Activated naive CD4-positive, alpha-beta T cell treated with anti-CD3 and anti-CD28 coated beads, Interleukin-2, amount 10 ng/mL, durations not matched to agents 7 days and 5 days (primary cell): ENCODE results near the gene CHTF18.
"Not testable (repeated sequence)": the region's sequence is repeated elsewhere in the genome, so short reads cannot be mapped to it uniquely, and the experiment has no call there.

Experiments
- CTCF ChIA-PET: fragments of 350-600 bp; sonication (Branson Sonifier 250); formaldehyde crosslinking; loops from one replicate; lab custom pipeline; 2021; ENCODE audit warnings: antibody characterized with exemption; lab: Charles Lee
- DNase-seq: peaks from one replicate; pipeline ENCODE4 v3.0.0-alpha.2; 2020
- H3K27ac Mint-ChIP-seq: one replicate; pipeline ENCODE4 v1.8.0; 2021; ENCODE audit warnings: mild to moderate bottlenecking, moderate library complexity, mixed read lengths
- H3K27me3 Mint-ChIP-seq: one replicate; pipeline ENCODE4 v1.8.0; 2021; ENCODE audit warnings: mild to moderate bottlenecking, mixed read lengths
- H3K36me3 Mint-ChIP-seq: one replicate; pipeline ENCODE4 v1.8.0; 2021; ENCODE audit warnings: mixed read lengths
- H3K4me1 Mint-ChIP-seq: one replicate; pipeline ENCODE4 v1.8.0; 2021; ENCODE audit warnings: mixed read lengths
- H3K4me3 Mint-ChIP-seq: one replicate; pipeline ENCODE4 v1.8.0; 2021; ENCODE audit warnings: mild to moderate bottlenecking, moderate library complexity, mixed read lengths
- H3K9me3 Mint-ChIP-seq: one replicate; pipeline ENCODE4 v1.8.0; 2021; ENCODE audit warnings: mixed read lengths

Gene CHTF18

DNA sequence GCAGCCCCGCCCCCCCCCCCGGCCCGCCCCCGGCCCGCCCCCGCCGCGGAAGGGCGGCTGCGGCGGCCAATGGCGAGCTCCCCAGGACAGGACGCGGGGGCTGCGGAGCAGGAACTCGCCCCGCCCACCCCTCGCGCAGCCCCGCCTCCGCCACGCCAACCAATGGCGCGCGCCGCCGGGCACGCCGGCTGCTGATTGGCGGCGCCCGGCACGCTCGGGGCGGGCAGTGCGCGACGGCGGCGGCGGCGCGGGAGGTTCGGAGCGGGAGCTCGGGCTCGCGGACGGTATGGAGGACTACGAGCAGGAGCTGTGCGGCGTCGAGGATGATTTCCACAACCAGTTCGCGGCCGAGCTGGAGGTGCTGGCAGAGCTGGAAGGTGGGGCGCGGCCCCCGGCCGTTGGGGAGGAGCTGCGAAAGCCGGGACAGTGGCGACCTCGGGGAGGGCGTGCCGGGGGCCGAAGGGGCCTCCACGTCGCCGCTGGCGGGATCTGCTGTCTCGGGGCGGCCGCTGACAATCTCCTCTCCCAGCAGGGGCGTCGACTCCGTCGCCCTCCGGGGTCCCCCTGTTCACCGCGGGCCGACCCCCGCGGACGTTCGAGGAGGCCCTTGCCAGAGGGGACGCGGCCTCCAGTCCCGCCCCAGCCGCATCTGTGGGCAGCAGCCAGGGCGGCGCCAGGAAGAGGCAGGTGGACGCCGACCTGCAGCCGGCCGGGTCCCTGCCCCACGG lies at the start of gene CHTF18:
CHTF18 (plus strand) TSS at position 222 of the 728 bp plus-strand sequence; CDS start at position 287, 65 bp downstream.
- Mint-ChIP-seq H3K27me3 (no peaks in the 10 kb centered on the region), H3K9me3 (no peaks in the 10 kb centered on the region), H3K4me3 (peak within 1 kb of the TSS; percentile 87), H3K27ac (peak within 1 kb of the TSS; percentile 82), H3K4me1 (peaks cover 14% of the 10 kb centered on the region), H3K36me3 (peaks cover 13% of the 10 kb centered on the region)
- CTCF ChIA-PET: no interaction called here
- DNase-seq: peak; percentile 93

DNA sequence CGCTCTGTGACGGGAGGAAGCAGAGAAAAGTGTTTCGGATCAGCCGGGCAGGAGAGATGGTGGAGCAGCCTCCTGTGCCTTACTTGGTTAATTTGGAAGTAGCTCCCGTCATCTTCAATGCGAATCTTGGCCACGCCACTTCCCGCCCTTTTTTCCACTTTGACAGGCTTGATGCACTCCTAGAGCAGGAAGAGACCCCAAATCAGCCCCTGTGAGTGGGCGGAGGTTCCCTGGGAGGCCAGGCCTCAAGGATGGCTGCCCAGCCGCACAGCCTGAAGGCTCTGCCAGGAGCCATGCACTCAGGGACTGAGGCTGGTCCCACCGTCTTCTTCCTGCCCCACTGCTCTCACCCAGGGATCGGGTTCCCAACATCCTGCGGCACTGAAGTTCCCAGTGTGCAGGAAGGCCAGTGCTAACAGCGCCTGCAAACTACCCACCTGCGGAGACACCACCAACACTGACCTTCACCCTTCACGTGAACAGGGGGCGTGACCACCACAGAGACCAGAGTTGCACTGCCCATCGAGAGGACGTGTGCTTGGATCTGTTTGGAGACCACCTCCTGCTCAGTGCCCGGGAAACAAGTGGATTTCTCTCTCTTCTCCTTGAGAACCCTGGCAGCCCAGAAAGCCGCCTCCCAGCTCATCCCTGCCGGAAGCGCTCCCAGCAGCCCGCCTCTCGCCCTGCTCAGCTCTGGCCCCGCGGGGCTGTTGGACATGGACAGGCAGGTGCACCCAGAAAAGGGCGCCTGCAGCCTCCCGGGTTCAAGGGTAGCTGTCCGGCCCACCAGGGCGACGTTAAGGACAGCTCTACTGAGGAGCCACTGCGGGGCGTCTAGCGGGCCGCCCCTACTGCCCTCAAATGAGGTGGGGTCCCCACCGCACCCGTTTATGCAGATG lies 48.6 kb upstream of the CHTF18 start:
- Mint-ChIP-seq H3K27me3 (no peaks in the 10 kb centered on the region), H3K27ac (peak overlapping the region; percentile 65), H3K9me3 (no peaks in the 10 kb centered on the region), H3K4me1 (peaks cover 28% of the 10 kb centered on the region), H3K4me3 (peak overlapping the region; percentile 79), H3K36me3 (peaks cover 10% of the 10 kb centered on the region)
- DNase-seq: no peak
- CTCF ChIA-PET: interaction anchor here (1.0 to 2.0 kb wide), 4 partner anchors 8 to 27 kb away, joined by 3 to 11 read pairs (median 4); no protein-coding TSS in a partner anchor

DNA sequence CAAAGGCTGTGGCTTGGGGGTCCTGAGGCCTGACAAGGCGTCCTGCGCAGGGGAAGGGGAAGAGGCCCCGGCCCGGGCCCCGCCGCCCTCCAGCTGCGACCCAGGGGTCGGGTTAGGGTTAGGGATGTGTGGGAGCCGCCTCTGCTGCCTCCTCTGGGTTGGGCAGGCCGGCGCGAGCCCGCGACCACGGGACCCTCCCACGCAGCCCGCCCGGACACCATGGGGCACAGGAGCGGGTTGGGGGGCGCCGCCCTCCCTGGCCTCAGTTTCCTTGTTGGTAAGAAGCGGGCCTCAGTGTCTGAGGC lies 48.0 kb upstream of the CHTF18 start:
- H3K27ac Mint-ChIP-seq: peak overlapping the region; percentile 65
- H3K4me3 Mint-ChIP-seq: peak overlapping the region; percentile 79
- H3K27me3 Mint-ChIP-seq: no peaks in the 10 kb centered on the region
- no peaks in the 10 kb centered on the region for H3K9me3 Mint-ChIP-seq
- CTCF ChIA-PET: interaction anchor here (1.0 to 2.0 kb wide), 5 partner anchors 8 to 28 kb away, joined by 3 to 11 read pairs (median 4); no protein-coding TSS in a partner anchor
- H3K4me1 Mint-ChIP-seq: peaks cover 24% of the 10 kb centered on the region
- H3K36me3 Mint-ChIP-seq: peaks cover 8% of the 10 kb centered on the region
- DNase-seq: peak; percentile 28

DNA sequence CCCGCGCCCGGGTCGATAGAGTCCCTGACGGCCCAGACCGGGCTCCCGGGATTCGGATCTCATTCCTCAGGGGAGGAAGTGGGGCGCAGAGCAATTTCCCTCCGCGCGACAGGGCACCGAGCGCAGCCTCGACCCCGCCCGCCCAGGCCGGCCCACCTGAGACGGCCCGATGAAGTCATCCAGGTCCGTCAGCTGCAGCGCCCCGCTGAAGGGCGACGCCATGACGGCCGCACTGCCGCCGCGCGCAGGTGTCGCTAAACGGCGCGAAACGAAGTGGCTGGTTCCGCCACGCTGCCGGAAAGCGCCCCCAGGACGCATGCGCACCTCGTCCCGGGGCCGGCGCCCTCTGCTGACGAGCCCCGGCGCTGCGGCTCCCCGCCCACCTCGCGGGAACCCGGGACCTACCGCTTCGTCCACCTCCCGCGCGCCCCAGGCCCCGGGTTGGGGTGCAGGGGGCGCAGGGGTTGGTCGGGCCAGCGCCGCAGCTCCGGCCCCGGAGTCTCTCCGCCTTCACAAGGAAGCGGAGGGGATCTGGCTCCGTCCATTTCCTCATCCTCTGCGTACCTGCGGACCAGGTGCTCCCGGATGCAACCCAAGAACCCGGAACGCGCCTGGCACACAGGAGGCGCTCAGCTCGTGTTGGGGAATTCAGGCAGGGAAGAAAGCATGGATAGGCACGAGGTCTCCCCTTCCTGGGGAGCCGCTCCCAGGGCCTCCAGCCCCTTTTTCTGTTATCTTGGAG lies 47.5 kb upstream of the CHTF18 start, which contains the start of gene CIAO3:
CIAO3 (minus strand) TSS at position 234 of the 742 bp plus-strand sequence; CDS start at position 222, 12 bp downstream.
- Mint-ChIP-seq H3K27ac (peak within 1 kb of the TSS; percentile 65), H3K4me1 (peaks cover 20% of the 10 kb centered on the region), H3K36me3 (peaks cover 8% of the 10 kb centered on the region), H3K27me3 (no peaks in the 10 kb centered on the region), H3K9me3 (no peaks in the 10 kb centered on the region), H3K4me3 (peak within 1 kb of the TSS; percentile 79)
- CTCF ChIA-PET: interaction anchor here (0.9 to 2.3 kb wide), 7 partner anchors 9 to 44 kb away, joined by 3 to 11 read pairs (median 4); no protein-coding TSS in a partner anchor
- peak; percentile 92 for DNase-seq

DNA sequence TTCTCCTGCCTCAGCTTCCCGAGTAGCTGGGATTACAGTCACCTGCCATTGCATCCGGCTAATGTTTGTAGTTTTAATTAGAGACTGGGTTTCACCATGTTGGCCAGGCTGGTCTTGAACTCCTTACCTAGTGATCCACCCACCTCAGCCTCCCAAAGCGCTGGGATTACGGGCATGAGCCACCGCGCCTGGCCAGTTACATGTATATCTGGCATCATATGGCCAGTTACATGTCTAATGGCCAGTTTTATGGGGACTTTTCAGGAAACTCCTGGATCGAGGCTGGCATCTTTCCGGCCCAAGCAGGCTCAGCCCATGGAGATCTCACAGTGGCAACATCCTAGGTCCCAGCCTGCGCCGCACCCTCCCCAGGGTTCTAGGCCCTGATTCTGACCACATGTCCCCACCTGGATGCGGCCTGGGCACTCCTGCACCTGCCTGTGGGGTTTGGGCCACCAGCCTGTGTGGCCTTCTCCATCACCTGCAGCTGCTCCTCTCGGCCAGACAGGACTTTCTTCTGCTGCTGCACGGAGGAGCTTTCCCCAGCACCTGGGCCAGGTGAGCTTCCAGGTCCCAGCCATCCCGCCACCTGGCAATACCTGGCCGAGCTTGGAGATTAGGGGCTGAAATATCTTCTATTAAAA lies 46.3 kb upstream of the CHTF18 start:
- H3K27ac Mint-ChIP-seq: no peak overlapping the region
- CTCF ChIA-PET: interaction anchor here (0.7 to 2.3 kb wide), 4 partner anchors 12 to 75 kb away, joined by 3 to 9 read pairs (median 4); partner anchors contain the start of gene RHOT2

DNA sequence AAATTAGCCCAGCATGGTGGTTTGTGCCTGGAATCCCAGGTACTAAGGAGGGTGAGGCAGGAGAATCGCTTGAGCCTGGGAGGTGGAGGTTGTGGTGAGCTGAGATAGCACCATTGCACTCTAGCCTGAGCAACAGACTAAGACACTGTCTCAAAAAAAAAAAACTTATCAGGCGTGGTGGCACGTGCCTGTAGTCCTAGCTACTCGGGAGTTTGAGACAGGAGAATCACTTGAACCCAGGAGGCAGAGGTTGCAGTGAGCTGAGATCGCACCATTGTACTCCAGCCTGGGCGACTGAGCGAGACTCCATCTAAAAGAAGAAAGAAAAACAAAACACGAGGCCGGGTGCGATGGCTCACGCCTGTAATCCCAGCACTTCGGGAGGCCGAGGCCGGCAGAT lies 45.5 kb upstream of the CHTF18 start:
- H3K4me3 Mint-ChIP-seq, H3K9me3 Mint-ChIP-seq, DNase-seq, H3K27ac Mint-ChIP-seq, H3K27me3 Mint-ChIP-seq, H3K36me3 Mint-ChIP-seq: not testable (repeated sequence)
- H3K4me1 Mint-ChIP-seq: peaks cover 12% of the 10 kb centered on the region
- CTCF ChIA-PET: interaction anchor here (1.5 to 2.3 kb wide), 2 partner anchors 30 to 42 kb away, joined by 6 to 9 read pairs; no protein-coding TSS in a partner anchor

More for the DNA sequence above, 46.3 kb upstream of the CHTF18 start:
- H3K4me3 Mint-ChIP-seq: peak overlapping the region; percentile 71
- no peaks in the 10 kb centered on the region for H3K9me3 Mint-ChIP-seq
- no peaks in the 10 kb centered on the region for H3K27me3 Mint-ChIP-seq
- H3K4me1 Mint-ChIP-seq: peaks cover 16% of the 10 kb centered on the region
- DNase-seq: no peak
- peaks cover 5% of the 10 kb centered on the region for H3K36me3 Mint-ChIP-seq

DNA sequence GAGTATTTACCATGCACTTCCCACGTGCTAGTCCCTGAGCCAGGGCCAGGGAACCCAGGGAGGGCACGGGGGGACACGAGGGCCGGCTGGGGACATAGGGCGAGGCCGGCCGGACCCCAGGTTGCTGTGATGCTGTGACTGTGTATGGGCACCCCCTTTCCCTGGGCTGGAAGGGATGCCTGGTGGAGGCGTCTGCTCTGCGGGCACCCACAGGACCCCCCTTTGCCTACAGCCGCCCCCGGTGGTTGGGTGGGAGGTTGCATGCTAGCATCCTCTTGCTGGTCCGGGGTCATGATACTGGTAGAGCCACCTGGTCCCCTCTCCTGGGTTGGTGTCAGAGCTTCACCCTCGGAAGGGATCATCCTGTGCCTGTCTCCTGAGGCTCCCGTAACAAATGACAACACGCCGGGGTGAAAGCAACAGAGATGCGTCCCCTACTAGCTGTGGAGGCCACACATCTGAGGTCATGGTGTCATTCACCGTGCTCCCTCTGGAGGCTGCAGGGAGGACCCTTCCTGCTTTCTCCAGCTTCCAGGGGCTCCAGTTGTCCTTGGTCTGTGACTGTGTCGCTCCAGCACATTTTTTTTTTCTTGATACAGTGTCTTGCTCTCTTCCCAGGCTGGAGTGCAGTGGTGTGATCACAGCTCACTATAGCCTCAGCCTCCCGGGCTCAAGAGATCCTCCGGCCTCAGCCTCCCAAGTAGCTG lies 44.5 kb upstream of the CHTF18 start:
- no peaks in the 10 kb centered on the region for H3K36me3 Mint-ChIP-seq
- no peak overlapping the region for H3K27ac Mint-ChIP-seq
- H3K9me3 Mint-ChIP-seq: no peaks in the 10 kb centered on the region
- H3K4me3 Mint-ChIP-seq: no peak overlapping the region
- no peak for DNase-seq
- peaks cover 10% of the 10 kb centered on the region for H3K4me1 Mint-ChIP-seq
- H3K27me3 Mint-ChIP-seq: no peaks in the 10 kb centered on the region
- CTCF ChIA-PET: interaction anchor here (1.5 kb wide), 1 partner anchor 41 kb away, joined by 6 read pairs; no protein-coding TSS in a partner anchor

DNA sequence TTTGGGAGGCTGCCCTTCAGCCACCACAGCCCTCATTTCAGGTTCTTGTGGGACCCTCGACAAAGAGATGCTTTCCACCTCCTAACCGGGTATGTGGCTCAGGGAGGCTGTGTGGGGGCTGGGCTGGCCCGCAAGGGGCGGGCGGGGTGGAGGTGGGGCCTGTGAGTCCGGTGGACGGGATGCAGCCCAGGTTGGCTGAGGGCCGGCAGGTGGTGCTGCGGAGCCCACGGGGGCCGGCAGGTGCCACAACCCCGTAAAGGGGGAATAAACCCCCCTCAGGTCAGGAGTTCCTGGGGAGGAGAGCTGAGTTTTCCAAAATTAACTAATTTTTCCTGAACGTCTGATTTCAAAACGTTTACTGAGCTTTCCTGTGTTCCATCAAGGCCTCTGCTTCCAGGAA lies 42.7 kb upstream of the CHTF18 start:
- H3K9me3 Mint-ChIP-seq: no peaks in the 10 kb centered on the region
- H3K4me3 Mint-ChIP-seq: no peak overlapping the region
- CTCF ChIA-PET: interaction anchor here (1.3 kb wide), 1 partner anchor 10 kb away, joined by 3 read pairs; no protein-coding TSS in a partner anchor
- peak; percentile 35 for DNase-seq
- H3K27ac Mint-ChIP-seq: no peak overlapping the region
- no peaks in the 10 kb centered on the region for H3K36me3 Mint-ChIP-seq
- no peaks in the 10 kb centered on the region for H3K4me1 Mint-ChIP-seq
- no peaks in the 10 kb centered on the region for H3K27me3 Mint-ChIP-seq

DNA sequence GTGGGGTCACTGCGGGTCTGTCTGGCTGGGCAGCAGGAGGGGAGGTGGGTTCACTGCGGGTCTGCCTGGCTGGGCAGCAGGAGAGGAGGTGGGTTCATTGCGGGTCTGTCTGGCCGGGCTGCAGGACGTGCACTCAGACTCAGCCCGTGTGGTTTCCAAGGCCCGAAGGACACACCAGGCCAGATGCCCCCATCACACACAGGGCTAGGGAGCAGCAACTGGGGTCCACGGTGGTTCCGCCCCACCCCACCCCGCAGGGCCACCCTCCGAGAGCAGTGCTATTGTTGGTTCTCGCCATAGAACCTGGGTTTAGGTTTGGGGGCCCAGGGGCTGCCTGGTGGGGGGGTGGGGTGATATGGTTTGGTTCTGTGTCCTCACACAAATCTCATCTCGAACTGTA lies 41.8 kb upstream of the CHTF18 start:
- Mint-ChIP-seq H3K9me3 (no peaks in the 10 kb centered on the region), H3K4me1 (no peaks in the 10 kb centered on the region), H3K4me3 (no peak overlapping the region), H3K27me3 (peaks cover 4% of the 10 kb centered on the region), H3K36me3 (no peaks in the 10 kb centered on the region), H3K27ac (no peak overlapping the region)
- DNase-seq: no peak
- CTCF ChIA-PET: no interaction called here

DNA sequence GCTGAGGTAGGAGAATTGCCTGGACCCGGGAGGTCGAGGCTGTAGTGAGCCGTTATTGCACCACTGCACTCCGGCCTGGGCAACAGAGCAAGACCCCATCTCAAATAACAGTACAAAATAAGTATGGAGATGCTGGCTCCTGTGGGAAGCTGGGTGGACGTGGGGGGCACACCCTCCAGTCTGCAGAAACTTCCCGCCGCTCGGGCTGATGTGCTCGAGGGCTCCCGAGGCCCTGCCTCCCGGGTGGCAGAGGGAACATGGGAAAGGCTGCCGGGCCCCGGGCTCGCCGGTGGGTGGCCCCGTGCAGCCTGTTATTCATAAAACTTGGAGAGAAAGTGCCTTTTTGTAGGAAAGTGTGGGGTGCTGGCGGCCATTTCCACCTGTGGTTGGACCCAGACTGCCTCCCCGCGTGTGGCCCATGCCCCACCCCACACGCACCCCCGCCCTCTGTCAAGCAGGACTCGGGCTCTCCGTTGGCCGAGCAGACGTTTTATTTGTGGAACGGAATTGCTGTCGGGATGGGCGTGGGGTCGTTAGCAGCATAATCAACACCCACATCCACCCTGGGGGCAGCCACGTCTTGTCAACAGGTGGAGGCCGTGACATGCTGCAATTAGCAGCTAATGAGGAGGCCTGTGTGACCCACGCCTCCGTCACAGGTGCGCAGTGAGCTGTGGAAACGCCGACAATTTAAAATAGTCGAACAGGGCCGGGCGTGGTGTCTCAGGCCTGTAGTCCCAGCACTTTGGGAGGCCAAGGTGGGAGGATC lies 40.3 kb upstream of the CHTF18 start:
- DNase-seq: no peak
- Mint-ChIP-seq H3K9me3 (no peaks in the 10 kb centered on the region), H3K27ac (no peak overlapping the region), H3K27me3 (peaks cover 4% of the 10 kb centered on the region), H3K4me3 (no peak overlapping the region), H3K36me3 (no peaks in the 10 kb centered on the region), H3K4me1 (no peaks in the 10 kb centered on the region)
- CTCF ChIA-PET: no interaction called here

DNA sequence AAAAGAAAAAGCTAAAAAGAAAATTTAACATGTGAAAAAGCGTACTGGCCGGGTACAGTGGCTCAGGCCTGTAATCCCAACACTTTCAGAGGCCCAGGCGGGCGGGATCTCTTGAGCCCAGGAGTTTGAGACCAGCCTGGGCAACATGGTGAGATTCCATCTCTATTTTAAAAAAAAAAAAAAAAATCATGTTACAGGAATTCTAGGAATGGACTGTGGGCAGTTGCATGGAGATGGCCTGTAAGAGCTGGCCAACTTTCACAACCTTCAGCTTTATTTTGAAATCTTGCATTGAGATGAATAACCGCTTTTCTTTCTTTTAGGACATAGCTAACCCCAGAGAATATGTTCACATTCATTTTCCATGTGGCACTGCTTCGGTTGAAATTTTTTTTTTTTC lies 39.4 kb upstream of the CHTF18 start:
- CTCF ChIA-PET: interaction anchor here (0.7 kb wide), 1 partner anchor 29 kb away, joined by 3 read pairs; no protein-coding TSS in a partner anchor
- no peaks in the 10 kb centered on the region for H3K4me1 Mint-ChIP-seq
- no peak for DNase-seq
- peaks cover 4% of the 10 kb centered on the region for H3K27me3 Mint-ChIP-seq
- no peak overlapping the region for H3K4me3 Mint-ChIP-seq
- H3K36me3 Mint-ChIP-seq: no peaks in the 10 kb centered on the region
- no peak overlapping the region for H3K27ac Mint-ChIP-seq
- no peaks in the 10 kb centered on the region for H3K9me3 Mint-ChIP-seq

DNA sequence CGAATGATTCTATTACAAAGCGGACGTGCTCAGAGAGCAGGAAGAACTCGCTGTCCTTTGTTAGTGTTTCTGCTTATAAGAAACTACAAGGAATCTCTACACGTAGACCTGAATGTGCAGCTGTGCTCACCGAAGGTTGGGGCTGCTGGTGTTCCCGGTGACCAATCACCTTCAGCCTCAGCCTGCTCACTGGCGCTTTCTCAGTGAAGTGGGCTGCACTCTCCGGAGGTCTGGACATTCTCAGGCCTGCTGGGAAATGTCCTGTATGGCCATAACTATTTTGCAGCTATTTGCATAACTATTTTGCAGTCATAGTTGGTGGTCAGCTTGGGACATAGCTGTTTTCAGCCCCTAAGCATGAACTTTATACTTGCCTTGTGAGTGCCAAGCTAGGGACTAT lies 37.9 kb upstream of the CHTF18 start:
- Mint-ChIP-seq H3K36me3 (no peaks in the 10 kb centered on the region), H3K9me3 (no peaks in the 10 kb centered on the region), H3K4me3 (no peak overlapping the region), H3K27me3 (peaks cover 4% of the 10 kb centered on the region), H3K27ac (no peak overlapping the region), H3K4me1 (peaks cover 3% of the 10 kb centered on the region)
- DNase-seq: no peak
- CTCF ChIA-PET: no interaction called here
